Stomach smooth muscle (tissue), 2 donors: ENCODE measurements around the gene ZSCAN10.

Experiments
- H3K27ac ChIP-seq: one replicate; pipeline ENCODE4 v1.7.0; 2013; ENCODE audit warnings: mild to moderate bottlenecking, low read length, inconsistent platforms
- H3K27me3 ChIP-seq, 2 donors: one replicate each; pipeline ENCODE4 v1.7.0; 2013; ENCODE audit warnings: low read length in 2 of 2; ENCODE audit not compliant: insufficient read depth in 2 of 2, control insufficient read depth in 1 of 2
- H3K36me3 ChIP-seq, 2 donors: one replicate each; pipeline ENCODE4 v1.7.0; 2013; ENCODE audit warnings: low read length in 2 of 2; ENCODE audit not compliant: control insufficient read depth in 2 of 2, insufficient read depth in 2 of 2
- H3K4me1 ChIP-seq: one replicate; pipeline ENCODE4 v1.7.0; 2013; ENCODE audit warnings: low read length; ENCODE audit not compliant: control insufficient read depth, insufficient read depth
- H3K4me3 ChIP-seq, 2 donors: one replicate each; pipeline ENCODE4 v1.7.0; 2013; ENCODE audit warnings: low read length in 2 of 2
- H3K9ac ChIP-seq, 2 donors: one replicate each; pipeline ENCODE4 v1.7.0; 2013; ENCODE audit warnings: low read length in 2 of 2, mild to moderate bottlenecking in 1 of 2
- H3K9me3 ChIP-seq, 2 donors: one replicate each; pipeline ENCODE4 v1.7.0; 2013; ENCODE audit warnings: low read length in 2 of 2; ENCODE audit not compliant: control insufficient read depth in 2 of 2
- donor health status: healthy.
- donor health status: Pancreatic carcinoma.

ZSCAN10 gene

DNA sequence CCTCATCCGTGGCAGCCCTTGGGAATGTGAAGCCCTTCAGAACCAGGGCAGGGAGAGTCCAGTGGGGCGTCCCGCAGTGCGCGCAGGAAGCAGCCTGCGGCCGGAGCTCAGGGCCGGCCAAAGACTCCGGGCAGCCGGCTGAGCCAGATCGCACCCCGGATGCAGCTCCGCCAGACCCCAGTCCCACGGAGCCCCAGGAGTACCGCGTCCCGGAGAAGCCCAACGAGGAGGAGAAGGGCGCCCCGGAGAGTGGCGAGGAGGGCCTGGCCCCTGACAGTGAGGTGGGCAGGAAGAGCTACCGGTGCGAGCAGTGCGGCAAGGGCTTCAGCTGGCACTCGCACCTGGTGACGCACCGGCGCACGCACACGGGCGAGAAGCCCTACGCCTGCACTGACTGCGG is 20.2 kb upstream of the ZSCAN10 start:
- H3K36me3 ChIP-seq, result peaks cover 17 to 22% of the 10 kb centered on the region in 2 donors
- H3K9ac ChIP-seq, result no peak overlapping the region
- H3K4me3 ChIP-seq, result no peak overlapping the region
- H3K9me3 ChIP-seq, result no peaks in the 10 kb centered on the region
- no peak overlapping the region for H3K27ac ChIP-seq
- H3K27me3 ChIP-seq, result no peaks in the 10 kb centered on the region
- H3K4me1 ChIP-seq, result peaks cover 13% of the 10 kb centered on the region

DNA sequence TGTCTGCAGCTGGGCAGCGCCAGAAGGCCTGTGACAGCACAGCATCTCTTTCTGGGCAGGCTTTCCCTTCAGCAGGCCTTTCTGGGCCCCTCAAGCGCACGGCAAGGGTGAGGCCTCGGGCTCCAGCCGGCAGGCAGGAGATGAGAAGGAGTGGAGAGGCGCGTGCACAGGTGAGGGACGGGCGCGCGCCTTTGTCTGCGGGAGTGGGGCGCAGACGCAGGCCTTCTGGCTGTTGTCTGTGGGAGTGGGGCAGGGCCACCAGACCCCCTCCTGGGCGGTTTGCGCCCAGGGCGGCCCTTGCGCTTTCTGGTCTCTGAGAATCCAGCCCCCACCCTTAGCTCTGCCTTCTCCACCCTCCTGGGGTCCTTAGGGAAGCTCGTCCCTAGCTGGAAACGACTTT is 19.8 kb upstream of the ZSCAN10 start:
- no peaks in the 10 kb centered on the region for H3K9me3 ChIP-seq
- H3K27me3 ChIP-seq, result no peaks in the 10 kb centered on the region
- H3K9ac ChIP-seq, result no peak overlapping the region
- no peak overlapping the region for H3K27ac ChIP-seq
- H3K4me1 ChIP-seq, result peaks cover 15% of the 10 kb centered on the region
- no peak overlapping the region for H3K4me3 ChIP-seq
- peaks cover 17 to 22% of the 10 kb centered on the region in 2 donors for H3K36me3 ChIP-seq

DNA sequence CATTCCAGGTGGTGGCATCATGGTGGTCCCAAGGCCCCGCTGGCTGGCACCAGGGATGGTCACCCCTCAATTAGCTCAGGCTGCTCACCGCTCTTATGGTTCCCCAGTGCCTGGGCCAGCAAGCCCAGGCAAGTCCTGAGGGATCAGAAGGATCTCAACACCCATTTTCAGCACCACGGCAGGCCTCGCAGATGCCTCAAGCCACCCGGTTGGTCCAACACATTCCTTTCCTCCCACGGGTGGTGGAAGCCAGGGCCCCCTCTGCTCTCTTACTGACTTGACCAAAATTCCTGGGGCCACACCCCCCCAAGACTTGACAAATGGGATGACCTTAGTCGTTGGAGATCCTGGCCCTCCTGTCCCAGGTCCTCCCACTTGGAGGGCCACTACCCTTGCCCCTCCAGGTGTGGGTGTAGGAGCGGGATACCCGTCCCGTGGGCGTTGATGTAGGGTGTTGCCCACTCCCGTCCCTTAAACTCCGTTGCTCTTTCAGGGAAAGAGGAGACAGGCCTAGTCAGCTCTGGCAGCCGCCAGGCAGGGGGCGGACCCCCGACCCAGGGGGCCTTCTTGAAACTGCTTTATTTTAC is 19.2 kb upstream of the ZSCAN10 start:
- no peak overlapping the region for H3K27ac ChIP-seq
- H3K4me1 ChIP-seq, result peaks cover 15% of the 10 kb centered on the region
- no peaks in the 10 kb centered on the region for H3K9me3 ChIP-seq
- H3K36me3 ChIP-seq, result peaks cover 17 to 22% of the 10 kb centered on the region in 2 donors
- no peaks in the 10 kb centered on the region for H3K27me3 ChIP-seq
- no peak overlapping the region for H3K4me3 ChIP-seq
- H3K9ac ChIP-seq, result no peak overlapping the region

DNA sequence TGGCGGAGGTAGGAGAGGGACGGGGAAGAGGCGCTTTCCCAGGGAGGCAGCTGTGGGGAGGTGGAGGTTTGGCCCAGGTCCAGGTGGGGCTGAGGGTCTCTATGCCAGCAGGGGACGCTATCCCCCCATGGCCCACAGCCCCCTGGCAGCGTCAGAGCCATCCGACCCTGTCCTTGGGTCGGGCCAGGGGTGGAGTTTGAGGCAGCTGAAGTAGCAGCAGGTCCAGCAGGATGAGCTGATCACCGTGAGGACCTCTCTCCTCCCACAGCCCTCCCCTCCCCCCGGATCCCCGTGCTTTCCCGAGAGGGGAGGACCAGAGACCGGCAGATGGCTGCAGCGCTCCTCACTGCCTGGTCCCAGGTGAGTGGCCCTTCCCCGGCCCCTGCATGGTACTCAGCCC is 16.5 kb upstream of the ZSCAN10 start:
- Histone ChIP-seq H3K36me3 (peaks cover 17 to 19% of the 10 kb centered on the region in 2 donors), H3K4me3 (no peak overlapping the region), H3K27ac (no peak overlapping the region)

DNA sequence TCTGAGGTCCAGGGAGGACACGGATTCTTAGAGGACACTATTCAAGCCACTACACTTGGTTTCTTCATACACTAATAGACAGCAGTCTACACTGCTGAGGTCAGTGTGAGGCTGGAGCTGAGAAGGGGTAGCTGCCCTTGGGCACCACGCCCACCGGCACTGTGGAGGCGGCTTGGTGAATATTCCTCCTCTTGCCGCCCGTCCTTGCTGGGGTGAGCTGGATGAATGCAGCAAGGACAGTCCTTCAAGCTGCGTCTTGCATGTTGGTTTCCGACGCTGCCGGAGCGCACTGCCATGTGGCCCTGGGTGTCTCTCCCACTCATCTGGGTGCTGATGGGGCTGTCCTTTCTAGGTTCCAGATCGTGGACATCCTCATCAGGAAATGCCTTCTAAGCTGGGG is 15.9 kb upstream of the ZSCAN10 start:
- Histone ChIP-seq H3K9me3 (no peaks in the 10 kb centered on the region), H3K27me3 (no peaks in the 10 kb centered on the region), H3K27ac (no peak overlapping the region), H3K36me3 (peaks cover 17 to 18% of the 10 kb centered on the region in 2 donors), H3K4me3 (no peak overlapping the region), H3K9ac (no peak overlapping the region), H3K4me1 (peaks cover 29% of the 10 kb centered on the region)

More for the DNA sequence above, 16.5 kb upstream of the ZSCAN10 start:
- Histone ChIP-seq H3K4me1 (peaks cover 29% of the 10 kb centered on the region), H3K9me3 (no peaks in the 10 kb centered on the region), H3K9ac (no peak overlapping the region), H3K27me3 (no peaks in the 10 kb centered on the region)

DNA sequence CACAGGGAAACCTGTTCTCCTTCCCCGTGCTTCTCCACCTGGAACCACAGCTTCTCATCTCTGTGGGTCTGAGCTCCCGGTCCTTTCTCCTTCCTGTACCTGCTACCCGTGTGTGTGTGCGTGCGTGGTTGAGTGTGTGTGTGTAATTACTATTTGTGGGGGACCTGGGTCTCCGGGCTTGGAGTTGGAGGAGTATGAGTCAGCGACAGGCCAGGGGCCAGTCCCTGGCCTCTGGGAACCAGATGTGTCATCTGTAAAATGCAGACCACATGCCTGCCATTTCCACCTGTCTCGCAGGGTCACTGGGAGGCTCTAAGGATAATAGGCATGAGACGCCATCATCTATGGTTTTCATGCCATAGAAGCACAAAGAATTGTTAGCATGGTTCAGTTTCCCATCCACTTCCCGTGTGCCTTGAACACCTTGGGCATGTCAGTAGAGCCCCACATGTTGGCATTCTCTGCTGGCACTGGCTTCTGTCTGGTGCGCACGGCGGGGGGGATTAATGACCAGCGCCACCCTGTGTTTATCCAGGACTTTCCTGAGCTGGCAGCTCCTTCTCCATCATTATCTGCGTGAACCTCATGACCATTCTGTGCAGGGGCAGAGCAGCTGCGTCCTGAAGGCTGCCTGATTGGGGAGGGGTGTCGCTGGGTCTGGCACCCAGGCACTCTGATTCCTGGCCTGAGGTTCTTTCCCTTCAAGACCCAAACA is 14.8 kb upstream of the ZSCAN10 start:
- Histone ChIP-seq H3K27ac (no peak overlapping the region), H3K27me3 (no peaks in the 10 kb centered on the region), H3K9me3 (no peaks in the 10 kb centered on the region), H3K4me3 (peak overlapping the region; percentile 72 to 95), H3K9ac (peak overlapping the region; percentile 30 to 75), H3K4me1 (peaks cover 29% of the 10 kb centered on the region), H3K36me3 (peaks cover 12 to 17% of the 10 kb centered on the region in 2 donors)

DNA sequence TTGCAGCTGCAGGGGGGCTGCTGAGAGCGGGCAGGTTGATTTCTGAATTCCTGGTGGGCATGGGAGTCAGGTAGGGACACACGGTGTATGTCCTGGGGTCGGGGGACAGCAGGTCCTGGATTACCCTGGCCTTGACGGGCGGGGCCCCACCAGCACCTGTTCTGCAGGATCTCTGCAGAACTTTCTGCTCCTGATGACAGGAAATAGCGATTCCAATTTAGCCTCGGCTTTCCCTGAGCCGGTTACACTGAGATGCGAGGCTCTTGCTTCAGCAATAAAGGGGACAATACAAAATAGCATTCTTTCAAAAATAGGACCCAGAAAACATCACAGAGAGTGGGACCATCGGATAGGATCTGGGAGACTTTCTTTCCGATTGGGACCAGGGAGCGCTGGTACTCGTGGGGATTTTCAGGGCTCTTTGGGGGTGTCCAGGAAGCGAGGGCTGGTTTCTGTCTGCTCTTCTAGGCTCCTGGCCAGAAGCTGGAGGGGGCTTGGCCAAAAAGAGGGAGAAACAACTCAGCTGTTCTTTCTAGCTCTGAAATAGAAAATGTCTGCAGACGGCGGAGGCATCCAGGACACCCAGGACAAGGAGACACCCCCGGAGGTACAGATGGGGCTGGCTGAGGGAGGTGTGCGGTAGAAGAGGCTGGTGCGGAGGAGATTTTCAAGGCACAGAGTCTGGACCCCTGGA is 13.9 kb upstream of the ZSCAN10 start:
- Histone ChIP-seq H3K9ac (peak overlapping the region; percentile 75 to 78), H3K4me3 (peak overlapping the region; percentile 72 to 95), H3K27ac (no peak overlapping the region), H3K4me1 (peaks cover 29% of the 10 kb centered on the region), H3K27me3 (no peaks in the 10 kb centered on the region), H3K36me3 (peaks cover 12 to 14% of the 10 kb centered on the region in 2 donors), H3K9me3 (no peaks in the 10 kb centered on the region)

DNA sequence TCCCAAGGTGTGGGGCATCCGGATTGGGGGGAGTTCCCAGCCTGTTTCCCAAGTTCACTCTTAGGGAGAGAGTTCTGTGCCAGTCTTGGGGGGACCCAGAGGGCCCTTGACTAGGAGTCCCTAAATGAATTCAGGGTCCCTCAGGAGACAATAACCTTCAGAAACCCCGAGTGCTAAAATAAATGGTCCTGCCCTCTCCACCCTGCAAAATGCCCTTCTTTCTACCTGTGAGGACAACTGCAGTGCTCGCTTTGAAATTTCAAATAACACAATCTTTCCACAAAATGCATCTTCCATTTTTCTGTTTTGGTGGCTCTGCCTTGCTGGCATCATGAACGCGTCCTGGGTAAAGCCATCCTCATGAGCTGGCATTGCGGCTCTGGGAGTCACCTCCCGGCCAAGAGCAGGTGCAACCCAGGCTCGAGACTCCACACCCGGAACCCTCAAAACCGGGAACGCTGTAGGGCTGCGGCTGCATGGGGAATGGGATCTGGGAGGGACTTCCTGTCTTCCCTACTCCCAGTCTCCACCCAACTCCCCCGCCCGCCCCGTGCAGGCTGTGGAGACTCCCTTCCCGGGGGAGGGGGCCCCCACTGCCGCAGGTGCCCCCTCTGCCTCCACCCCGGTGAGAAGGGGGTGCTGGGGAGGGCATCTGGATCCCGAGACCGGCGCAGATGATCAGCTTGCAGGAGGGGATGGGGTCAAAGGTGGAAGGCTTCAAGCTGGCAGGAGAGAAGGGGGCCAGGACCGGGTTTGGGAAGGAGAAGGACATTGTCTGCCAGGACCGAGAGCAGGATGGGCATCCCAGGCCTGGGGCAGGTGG is 13.2 kb upstream of the ZSCAN10 start, which contains the start of gene ZNF205:
TSS of gene ZNF205 (plus strand) at position 529 of the 823 bp plus-strand sequence. CDS start 845 bp downstream, outside the sequence.
- Histone ChIP-seq H3K27ac (no peak within 1 kb of the TSS), H3K9ac (peak within 1 kb of the TSS; percentile 75 to 78), H3K4me3 (peak within 1 kb of the TSS; percentile 72 to 95), H3K36me3 (peaks cover 12 to 14% of the 10 kb centered on the region in 2 donors), H3K27me3 (no peaks in the 10 kb centered on the region), H3K4me1 (peaks cover 30% of the 10 kb centered on the region), H3K9me3 (no peaks in the 10 kb centered on the region)

DNA sequence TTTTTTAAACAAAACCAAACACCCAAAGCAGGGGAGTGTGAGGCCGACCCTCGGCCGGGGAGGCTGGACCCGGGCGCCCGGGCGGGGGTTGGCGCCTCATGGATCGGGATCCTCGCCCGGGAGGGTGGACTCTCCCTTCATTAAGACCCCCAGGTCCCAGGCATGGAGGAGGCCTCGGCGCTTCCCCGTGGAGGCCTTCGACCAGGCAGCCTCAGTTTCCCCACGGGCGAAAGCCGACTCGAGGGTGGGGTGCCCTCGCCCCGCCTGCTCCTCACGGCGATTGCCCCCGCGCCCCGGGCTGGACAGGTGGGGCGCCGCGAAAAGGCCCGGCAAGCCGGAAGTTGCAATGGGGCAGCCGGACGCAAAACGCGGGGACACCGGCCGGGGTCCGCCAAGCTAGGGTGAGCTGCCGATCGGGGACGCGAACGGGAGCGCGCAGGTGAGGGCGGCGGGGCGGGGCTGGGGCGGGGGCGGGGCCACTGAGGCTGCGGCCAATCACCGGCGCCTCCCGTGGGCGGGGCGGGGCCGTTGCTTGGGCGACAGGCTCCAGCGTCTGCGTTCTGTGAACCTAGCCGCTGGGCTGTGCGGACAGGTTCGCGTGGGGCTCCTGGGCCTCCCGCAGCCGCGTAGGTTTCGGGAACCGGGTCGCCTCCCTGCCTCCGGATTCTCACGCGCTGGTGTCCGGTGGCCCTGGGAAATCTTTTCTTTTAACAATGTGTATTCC is 7.3 kb upstream of the ZSCAN10 start:
- Histone ChIP-seq H3K4me1 (peaks cover 12% of the 10 kb centered on the region), H3K27me3 (peaks cover 0 to under 1% of the 10 kb centered on the region in 2 donors), H3K9ac (peak overlapping the region; percentile 66 to 82), H3K27ac (peak overlapping the region; percentile 62), H3K4me3 (peak overlapping the region; percentile 72 to 75), H3K36me3 (no peaks in the 10 kb centered on the region), H3K9me3 (no peaks in the 10 kb centered on the region)
